ENCODE measurements around the gene CPAMD8.

GRCh38 chr19:16955161-16955560, 71.4 kb downstream of the CPAMD8 start:
- TF ChIP-seq CTCF (IDR thresholded peaks at IDR 0.05; ENCODE audit: extremely low read depth in 1 of 2, insufficient read depth in 1 of 2, low read depth in 1 of 2, low read length in 2 of 2): no peak
- no peak for TF ChIP-seq POLR2A (IDR thresholded peaks at IDR 0.05; ENCODE audit: low read depth, low read length)

Data from endothelial cell of umbilical vein (primary cell).